Germinal center (tissue), 1 donor: ENCODE measurements around the gene LAT.

Experiments
- DNase-seq: peaks from one replicate; pipeline ENCODE4 v3.0.0; 2012; ENCODE audit warnings: mixed read lengths, low spot score

LAT gene

GRCh38 chr16:29007730-29008593 is 23.1 kb downstream of the LAT start:
- no peak for DNase-seq

- no peak for DNase-seq
These were observed 24.4 kb downstream of the LAT start for GRCh38 chr16:29009050-29009837.

GRCh38 chr16:29009838-29010166 is 24.9 kb downstream of the LAT start:
- DNase-seq, result no peak

- no peak for DNase-seq
These were observed 26.3 kb downstream of the LAT start for GRCh38 chr16:29011112-29011511.

- no peak for DNase-seq
These were observed 27.0 kb downstream of the LAT start for GRCh38 chr16:29011851-29012250.

- DNase-seq, result no peak
These were observed 28.2 kb downstream of the LAT start for GRCh38 chr16:29012913-29013553.

GRCh38 chr16:29014561-29015069 is 29.8 kb downstream of the LAT start:
- no peak for DNase-seq

GRCh38 chr16:29022196-29022595 is 37.3 kb downstream of the LAT start:
- DNase-seq, result no peak

- no peak for DNase-seq
These were observed 38.7 kb downstream of the LAT start for GRCh38 chr16:29023279-29024277.

- no peak for DNase-seq
These were observed 39.4 kb downstream of the LAT start for GRCh38 chr16:29024278-29024677.

GRCh38 chr16:29025218-29025617 is 40.4 kb downstream of the LAT start:
- no peak for DNase-seq

- DNase-seq, result no peak
These were observed 40.9 kb downstream of the LAT start for GRCh38 chr16:29025735-29026134.

- DNase-seq, result no peak
These were observed 43.8 kb downstream of the LAT start for GRCh38 chr16:29028457-29029167.

- DNase-seq, result no peak
These were observed 44.5 kb downstream of the LAT start for GRCh38 chr16:29029168-29029994.

- DNase-seq, result no peak
These were observed 45.4 kb downstream of the LAT start for GRCh38 chr16:29030086-29030840.
